Measurements from ENCODE around the gene PSME3IP1. TPM values are rescaled to one million over a fixed set of nuclear protein-coding genes. Genes with fewer than 3 reads are reported as not detected.

The PSME3IP1 gene, protein sequence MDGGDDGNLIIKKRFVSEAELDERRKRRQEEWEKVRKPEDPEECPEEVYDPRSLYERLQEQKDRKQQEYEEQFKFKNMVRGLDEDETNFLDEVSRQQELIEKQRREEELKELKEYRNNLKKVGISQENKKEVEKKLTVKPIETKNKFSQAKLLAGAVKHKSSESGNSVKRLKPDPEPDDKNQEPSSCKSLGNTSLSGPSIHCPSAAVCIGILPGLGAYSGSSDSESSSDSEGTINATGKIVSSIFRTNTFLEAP
- total RNA-seq (2022; extraction: Qiagen RNA extraction; ENCODE audit: low read depth): 86.7 to 100 TPM (median 92.5 TPM) in 5 replicates

DNA sequence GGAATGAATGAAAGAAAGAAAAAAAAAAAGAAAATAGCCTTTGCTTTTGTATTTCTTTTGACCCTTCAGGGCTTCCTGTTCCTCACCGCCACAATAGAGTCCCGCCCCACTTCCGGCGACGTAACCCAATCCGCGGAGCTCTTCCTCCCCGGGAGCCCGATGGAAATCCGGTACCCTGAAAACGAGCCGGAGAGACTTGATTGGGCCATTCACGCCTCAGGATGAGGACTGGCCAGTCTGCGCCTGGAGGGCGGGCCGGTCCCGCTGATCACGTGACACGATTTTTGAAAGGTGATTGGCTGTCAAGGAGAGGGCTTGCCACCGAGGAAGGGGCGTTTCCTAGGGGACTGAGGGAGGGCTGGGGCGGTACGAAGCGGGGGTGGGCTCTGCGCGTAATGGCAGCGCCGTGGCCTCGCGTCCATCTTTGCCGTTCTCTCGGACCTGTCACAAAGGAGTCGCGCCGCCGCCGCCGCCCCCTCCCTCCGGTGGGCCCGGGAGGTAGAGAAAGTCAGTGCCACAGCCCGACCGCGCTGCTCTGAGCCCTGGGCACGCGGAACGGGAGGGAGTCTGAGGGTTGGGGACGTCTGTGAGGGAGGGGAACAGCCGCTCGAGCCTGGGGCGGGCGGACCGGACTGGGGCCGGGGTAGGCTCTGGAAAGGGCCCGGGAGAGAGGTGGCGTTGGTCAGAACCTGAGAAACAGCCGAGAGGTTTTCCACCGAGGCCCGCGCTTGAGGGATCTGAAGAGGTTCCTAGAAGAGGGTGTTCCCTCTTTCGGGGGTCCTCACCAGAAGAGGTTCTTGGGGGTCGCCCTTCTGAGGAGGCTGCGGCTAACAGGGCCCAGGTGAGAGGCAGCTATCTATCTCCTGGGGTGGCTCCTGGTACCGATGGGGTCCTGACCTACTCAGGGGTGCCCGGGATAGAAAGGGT lies at the start of gene PSME3IP1, which contains the start of gene RSPRY1:
TSS of gene PSME3IP1 (minus strand) at position 95 of the 927 bp plus-strand sequence. CDS start 12,185 bp downstream, outside the sequence.
TSS of gene RSPRY1 (plus strand) at position 385 of the 927 bp plus-strand sequence. CDS start 18,330 bp downstream, outside the sequence.

Other genes with a start within 250 kb of the PSME3IP1 start
- not detected in 5 replicates for gene CETP, start 224.1 kb downstream of the PSME3IP1 start, total RNA-seq (2022; extraction: Qiagen RNA extraction; ENCODE audit: low read depth)
- 4.3 to 5.7 TPM (median 5.3 TPM) in 5 replicates for gene NLRC5, start 196.5 kb downstream of the PSME3IP1 start, total RNA-seq (2022; extraction: Qiagen RNA extraction; ENCODE audit: low read depth)
- gene CPNE2, start 93.5 kb downstream of the PSME3IP1 start, total RNA-seq (2022; extraction: Qiagen RNA extraction; ENCODE audit: low read depth): 39.3 to 49.2 TPM (median 42.1 TPM) in 5 replicates
- gene RSPRY1, start 290 bp upstream of the PSME3IP1 start, total RNA-seq (2022; extraction: Qiagen RNA extraction; ENCODE audit: low read depth): 26.4 to 32.0 TPM (median 28.1 TPM) in 5 replicates
- gene ARL2BP, start 59.2 kb upstream of the PSME3IP1 start, total RNA-seq (2022; extraction: Qiagen RNA extraction; ENCODE audit: low read depth): 63.6 to 82.8 TPM (median 73.3 TPM) in 5 replicates
- 1.3 to 2.1 TPM (median 1.6 TPM) in 5 replicates for gene PLLP, start 98.6 kb upstream of the PSME3IP1 start, total RNA-seq (2022; extraction: Qiagen RNA extraction; ENCODE audit: low read depth)
- gene CCL22, start 172.7 kb upstream of the PSME3IP1 start, total RNA-seq (2022; extraction: Qiagen RNA extraction; ENCODE audit: low read depth): 0.06 to 0.08 TPM (median 0.07 TPM) in 4 of 5 replicates, not detected in the other
- 0.04 to 0.32 TPM (median 0.10 TPM) in 4 of 5 replicates, not detected in the other for gene CX3CL1, start 186.5 kb upstream of the PSME3IP1 start, total RNA-seq (2022; extraction: Qiagen RNA extraction; ENCODE audit: low read depth)
- gene CCL17, start 218.7 kb upstream of the PSME3IP1 start, total RNA-seq (2022; extraction: Qiagen RNA extraction; ENCODE audit: low read depth): not detected in 5 replicates

Measured in A549 treated with DMSO at 1 μM for 4 hours (cell line).